ENCODE results near the gene FUT2.

DNA sequence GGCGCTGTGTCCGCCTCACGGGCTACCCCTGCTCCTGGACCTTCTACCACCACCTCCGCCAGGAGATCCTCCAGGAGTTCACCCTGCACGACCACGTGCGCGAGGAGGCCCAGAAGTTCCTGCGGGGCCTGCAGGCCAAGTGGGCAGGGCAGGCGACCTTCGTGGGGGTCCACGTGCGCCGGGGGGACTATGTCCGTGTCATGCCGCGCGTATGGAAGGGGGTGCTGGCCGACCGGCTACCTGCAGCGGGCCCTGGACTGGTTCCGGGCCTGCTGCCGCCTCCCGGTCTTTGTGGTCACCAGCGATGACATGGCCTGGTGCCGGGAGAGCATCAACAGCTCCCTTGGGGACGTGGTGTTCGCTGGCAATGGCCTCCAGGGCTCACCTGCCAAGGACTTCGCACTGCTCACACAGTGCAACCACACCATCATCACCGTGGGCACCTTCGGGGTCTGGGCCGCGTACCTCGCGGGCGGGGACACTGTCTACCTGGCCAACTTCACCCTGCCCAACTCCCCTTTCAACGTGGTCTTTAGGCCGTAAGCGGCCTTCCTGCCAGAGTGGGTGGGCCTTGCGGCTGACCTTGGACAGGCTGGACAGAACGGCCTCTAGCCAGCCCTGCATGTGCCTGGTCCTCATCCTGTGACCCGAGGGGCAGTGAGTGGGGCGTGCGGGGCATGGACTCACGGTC lies 15.2 kb upstream of the FUT2 start:
- TF ChIP-seq, protein P1, sequence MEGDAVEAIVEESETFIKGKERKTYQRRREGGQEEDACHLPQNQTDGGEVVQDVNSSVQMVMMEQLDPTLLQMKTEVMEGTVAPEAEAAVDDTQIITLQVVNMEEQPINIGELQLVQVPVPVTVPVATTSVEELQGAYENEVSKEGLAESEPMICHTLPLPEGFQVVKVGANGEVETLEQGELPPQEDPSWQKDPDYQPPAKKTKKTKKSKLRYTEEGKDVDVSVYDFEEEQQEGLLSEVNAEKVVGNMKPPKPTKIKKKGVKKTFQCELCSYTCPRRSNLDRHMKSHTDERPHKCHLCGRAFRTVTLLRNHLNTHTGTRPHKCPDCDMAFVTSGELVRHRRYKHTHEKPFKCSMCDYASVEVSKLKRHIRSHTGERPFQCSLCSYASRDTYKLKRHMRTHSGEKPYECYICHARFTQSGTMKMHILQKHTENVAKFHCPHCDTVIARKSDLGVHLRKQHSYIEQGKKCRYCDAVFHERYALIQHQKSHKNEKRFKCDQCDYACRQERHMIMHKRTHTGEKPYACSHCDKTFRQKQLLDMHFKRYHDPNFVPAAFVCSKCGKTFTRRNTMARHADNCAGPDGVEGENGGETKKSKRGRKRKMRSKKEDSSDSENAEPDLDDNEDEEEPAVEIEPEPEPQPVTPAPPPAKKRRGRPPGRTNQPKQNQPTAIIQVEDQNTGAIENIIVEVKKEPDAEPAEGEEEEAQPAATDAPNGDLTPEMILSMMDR (IDR thresholded peaks at IDR 0.05) = no peak
- no peak for TF ChIP-seq EP300 (IDR thresholded peaks at IDR 0.05)
